NCI-H345 treated with DMSO at 0.1 percent for 48 hours (cell line): ENCODE measurements around the gene ARL2BP.
"Not testable (repeated sequence)": the region's sequence is repeated elsewhere in the genome, so short reads cannot be mapped to it uniquely, and the experiment has no call there.

Source experiments
- DNase-seq: peaks from one replicate; lab custom pipeline; 2025; ENCODE audit not compliant: unreplicated experiment; lab: John Stamatoyannopoulos, UW

ARL2BP gene

DNA sequence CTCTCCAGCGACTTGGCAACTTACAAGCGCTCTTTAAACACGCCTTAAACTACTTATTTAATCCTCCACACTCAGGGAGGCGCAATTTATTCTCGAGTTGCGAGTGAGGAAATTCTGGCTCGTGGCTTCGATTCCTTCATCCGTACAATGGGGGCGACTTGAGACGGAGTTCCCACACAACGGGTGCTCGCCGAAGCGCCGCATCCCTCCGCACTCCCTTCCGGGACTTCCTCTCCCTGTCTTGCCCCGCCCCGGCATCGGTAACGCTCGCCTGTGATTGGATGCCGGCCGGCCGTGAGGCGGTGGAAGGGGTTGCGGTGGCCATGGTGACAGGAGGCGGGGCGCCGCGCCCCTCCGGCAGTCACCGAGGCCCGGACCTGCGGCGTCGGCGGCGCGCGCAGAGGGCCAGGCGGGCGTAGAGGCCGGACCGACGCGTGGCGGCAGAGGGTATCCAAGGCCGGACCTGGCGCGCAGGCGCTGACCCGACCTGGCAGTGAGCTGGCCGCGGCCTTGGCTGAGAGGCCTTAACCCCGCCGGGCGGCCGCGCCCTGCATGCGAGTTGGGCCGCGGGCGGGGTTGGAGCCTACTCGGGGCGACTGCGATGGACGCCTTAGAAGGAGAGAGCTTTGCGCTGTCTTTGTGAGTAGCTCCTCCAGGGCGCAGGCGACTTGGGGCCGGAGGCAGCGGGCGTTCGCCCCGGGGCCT, at the start of gene ARL2BP:
Gene ARL2BP (plus strand): TSS at position 493 of the 705 bp plus-strand sequence. CDS start 109 bp downstream, at position 602.
- DNase-seq: peak; percentile 65

DNA sequence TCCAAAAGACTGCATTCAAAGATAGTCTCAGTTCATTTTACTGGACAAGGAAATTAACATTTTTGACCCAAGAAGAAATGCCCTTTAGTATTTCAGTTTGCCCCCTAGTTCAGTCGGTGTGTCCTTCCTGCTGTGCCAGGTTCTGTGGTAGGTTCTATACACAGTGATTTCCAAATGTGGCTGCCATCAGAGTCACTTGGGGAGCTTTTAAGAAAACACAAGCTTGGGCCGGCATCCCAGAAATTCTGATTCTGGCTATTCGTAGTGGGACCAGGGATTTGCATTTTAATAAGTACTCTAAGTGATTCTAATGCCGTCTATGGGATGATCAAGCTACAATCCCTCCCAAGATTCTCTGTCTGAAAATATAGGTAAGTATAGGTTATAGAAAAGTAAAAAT, 48.8 kb upstream of the ARL2BP start:
- no peak for DNase-seq

DNA sequence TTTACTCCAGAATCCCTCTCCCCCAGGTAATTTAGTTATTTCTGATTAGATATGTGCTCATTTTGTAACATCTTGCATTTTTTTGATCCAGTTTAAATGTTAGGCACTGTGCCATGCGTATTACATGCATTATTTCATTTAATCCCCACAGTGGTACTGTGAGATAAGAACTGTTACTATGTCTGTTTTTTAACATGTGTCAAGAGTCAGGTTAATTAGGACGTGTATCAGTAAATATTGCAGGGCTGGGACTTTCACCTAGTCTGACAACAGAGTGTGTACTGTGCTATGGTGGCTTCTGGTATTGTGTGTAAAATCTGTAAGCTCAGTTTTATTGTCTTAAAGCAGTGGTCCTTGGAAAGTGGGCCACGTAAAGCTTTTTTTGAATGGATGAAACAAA, 48.3 kb upstream of the ARL2BP start:
- DNase-seq: no peak

DNA sequence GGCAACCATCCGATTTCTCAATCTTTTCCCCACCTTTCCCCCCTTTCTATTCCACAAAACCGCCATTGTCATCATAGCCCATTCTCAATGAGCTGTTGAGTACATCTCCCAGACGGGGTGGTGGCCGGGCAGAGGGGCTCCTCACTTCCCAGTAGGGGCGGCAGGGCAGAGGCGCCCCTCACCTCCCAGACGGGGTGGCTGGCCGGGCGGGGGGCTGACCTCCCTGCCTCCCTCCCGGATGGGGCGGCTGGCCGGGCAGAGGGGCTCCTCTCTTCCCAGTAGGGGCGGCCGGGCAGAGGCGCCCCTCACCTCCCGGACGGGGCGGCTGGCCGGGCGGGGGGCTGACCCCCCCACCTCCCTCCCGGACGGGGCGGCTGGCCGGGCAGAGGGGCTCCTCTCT, 44.7 kb upstream of the ARL2BP start:
- not testable (repeated sequence) for DNase-seq

DNA sequence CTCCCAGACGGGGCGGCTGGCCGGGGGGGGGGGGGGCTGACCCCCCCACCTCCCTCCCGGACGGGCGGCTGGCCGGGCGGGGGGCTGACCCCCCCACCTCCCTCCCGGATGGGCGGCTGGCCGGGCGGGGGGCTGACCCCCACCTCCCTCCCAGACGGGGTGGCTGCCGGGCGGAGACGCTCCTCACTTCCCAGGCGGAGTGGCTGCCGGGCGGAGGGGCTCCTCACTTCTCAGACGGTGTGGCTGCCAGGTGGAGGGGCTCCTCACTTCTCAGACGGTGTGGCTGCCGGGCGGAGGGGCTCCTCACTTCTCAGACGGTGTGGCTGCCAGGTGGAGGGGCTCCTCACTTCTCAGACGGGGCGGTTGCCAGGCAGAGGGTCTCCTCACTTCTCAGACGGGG, 44.1 kb upstream of the ARL2BP start:
- DNase-seq: not testable (repeated sequence)

DNA sequence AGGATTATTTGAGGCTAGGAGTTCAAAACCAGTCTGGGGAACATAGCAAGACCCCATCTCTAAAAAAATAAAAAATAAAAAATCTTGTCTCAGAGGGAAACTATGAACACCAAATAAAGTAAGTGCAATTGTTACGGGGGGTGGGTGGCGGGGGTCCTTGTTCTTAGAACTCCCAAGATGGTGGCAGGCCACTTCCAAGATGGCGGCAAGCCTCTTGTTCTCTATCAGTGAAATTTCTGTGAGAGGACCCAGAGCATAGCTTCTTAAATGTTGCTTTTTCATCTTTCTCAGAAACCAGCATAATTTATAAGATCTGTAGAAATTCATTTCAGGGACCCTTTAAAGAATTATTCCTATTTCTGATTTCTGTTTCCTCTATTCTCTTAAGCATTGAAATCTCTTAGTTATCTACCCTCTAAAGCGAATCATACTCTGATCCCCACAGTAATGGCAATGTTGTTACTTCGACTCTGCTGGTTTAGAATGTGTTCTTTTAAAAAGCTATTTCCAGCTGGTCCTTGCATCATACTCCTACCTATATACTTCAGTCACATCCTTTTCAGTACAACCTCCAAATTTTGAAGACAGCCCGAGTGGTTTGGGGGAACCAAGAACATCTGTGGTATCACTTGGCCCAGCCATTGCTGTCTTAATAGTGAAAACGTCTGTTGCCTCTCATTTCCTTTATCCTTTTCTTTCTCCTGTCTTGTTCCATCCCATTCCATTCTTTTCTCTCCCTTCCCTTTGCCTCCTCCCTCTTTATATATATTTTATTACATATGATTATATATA, 42.8 kb upstream of the ARL2BP start:
- DNase-seq: no peak

DNA sequence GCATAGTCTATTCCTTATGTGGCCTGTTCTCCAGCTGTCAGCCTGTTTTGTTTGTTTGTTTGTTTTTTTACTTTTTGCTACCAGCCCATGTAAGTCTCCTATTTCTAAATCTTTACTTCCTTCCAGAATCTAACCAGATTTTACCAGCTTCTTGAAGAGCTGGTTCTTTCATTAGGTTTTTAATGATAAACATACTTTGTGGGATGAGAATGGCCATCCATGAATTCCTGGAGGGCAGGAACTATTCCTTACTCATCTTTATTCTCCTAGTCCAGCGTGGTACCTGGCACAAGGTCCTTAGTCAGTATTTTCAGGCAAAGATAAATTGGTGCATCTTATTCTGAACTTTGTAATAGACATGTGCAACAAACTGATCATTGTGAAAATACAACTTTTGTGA, 41.6 kb upstream of the ARL2BP start:
- DNase-seq: no peak

DNA sequence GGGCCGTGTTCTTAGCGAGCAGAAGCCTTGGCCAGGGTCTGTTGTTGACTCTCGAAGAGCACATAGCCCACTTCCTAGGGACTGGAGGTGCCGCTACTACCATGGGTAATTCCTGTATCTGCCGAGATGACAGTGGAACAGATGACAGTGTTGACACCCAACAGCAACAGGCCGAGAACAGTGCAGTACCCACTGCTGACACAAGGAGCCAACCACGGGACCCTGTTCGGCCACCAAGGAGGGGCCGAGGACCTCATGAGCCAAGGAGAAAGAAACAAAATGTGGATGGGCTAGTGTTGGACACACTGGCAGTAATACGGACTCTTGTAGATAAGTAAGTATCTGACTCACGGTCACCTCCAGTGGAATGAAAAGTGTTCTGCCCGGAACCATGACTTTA, 40.4 kb upstream of the ARL2BP start:
- DNase-seq: no peak

DNA sequence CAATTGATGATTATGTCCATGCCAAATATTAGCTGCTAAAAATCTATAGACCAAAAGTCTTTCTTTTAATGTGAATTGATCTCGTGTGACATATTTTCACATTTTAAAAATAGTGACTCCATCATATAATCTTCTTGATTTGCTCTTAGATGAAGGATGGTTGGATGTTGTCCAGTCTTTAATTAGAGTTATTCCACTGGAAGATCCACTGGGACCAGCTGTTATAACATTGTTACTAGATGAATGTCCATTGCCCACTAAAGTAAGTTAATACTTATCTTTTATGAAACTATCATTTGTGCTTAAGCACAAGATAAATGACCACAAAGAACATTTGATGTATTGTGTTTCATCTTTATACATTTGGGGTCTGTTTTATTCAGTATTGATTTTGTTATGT, 36.1 kb upstream of the ARL2BP start:
- no peak for DNase-seq

DNA sequence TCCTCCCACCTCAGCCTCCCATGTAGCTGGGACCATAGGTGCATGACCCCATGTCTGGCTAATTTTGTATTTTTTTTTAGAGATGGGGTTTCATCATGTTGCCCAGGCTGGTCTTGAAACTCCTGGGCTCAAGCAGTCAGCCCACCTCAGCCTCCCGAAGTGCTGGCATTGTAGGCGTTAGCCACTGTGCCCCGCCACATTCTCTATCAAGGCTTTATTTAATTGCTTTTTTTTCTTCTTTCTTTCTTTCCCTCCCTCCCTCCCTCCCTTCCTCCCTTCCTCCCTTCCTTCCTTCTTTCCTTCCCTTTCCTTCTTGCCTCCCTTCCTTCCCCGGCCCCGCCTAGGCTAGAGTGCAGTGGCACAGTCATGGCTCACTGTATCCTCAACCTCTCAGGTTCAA, 35.3 kb upstream of the ARL2BP start:
- no peak for DNase-seq

DNA sequence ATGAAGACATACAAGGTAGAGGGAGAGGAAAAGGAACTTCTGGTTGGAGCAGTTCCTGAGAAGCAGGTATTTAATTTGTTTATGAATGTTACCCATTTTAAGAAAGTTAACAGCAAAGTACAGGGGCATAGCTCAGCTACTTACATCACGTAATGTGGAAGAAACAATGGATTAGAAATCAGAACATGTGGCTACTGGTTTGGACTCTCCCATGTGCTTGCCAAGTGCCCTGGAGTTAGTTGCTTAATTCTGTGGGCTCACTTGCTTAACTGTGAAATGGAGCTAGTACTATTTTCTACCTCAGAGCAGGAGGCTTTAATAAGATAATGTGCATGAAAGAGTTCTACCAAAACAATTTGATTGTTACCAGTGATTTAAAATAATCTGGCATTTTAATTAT, 31.6 kb upstream of the ARL2BP start:
- DNase-seq: no peak

DNA sequence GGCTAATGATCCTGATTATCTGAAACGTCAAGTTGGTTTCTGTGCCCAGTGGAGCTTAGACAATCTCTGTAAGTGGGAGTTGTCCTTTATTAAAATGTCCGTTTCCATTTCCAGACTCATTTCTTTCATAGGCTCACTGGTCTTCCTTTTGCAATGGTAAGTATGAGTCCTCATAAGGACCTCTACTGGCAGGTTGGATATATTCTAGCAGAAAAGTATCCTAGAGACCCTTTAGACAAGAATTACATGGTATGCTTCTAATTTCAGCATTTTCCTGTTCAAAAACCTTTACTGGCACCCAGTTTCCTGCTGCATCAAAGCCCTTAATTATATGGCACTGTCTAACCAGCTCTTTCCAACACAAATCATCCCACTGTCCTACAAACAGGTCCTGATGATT, 28.1 kb upstream of the ARL2BP start:
- DNase-seq: no peak

DNA sequence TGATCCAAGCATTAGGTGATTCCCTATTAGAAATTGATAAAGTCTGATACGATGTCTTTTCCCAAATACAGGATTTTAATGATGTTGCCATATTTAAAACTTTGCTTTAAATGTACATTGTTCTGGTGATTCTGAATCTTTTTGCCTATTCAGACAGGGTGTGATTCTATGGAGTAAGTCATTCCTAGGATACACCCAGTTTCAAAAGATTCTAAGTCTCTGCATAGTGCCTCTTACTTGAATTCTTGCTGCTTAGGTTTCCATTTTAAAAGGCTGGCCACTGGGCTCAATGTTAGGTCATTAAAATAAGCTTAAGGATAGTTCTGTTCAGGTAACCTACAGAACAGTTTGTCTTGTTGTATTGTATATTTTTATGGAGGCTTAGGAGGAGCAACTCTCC, 22.0 kb upstream of the ARL2BP start:
- no peak for DNase-seq

DNA sequence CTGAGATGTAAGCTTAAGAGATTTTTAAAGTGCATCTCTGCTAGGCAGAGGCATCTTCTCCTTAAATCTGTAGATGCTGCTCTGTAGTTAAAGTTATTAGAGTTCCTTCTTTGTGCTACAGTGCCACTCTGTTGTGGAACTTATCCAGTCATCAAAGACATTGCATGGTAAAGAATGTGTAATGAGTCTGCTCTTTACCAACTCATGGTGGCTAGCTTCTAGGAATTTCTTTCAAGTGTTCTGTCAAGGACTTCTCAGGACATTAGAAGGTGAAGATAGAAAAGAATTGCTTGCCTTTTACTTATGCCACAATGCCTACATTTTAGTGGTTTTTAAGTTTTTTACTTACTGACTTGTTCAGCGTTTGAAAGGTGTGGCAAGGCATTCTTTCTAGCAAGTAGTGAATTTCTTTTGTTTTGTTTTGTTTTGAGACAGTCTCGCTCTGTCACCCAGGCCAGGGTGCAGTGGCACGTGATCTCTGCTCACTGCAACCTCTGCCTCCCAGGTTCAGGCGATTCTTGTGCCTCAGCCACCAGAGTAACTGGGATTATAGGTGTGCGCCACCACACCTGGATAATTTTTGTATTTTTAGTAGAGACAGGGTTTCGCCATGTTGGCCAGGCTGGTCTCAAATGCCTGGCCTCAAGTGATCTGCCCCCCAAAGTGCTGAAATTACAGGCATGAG, 20.3 kb upstream of the ARL2BP start:
- no peak for DNase-seq

DNA sequence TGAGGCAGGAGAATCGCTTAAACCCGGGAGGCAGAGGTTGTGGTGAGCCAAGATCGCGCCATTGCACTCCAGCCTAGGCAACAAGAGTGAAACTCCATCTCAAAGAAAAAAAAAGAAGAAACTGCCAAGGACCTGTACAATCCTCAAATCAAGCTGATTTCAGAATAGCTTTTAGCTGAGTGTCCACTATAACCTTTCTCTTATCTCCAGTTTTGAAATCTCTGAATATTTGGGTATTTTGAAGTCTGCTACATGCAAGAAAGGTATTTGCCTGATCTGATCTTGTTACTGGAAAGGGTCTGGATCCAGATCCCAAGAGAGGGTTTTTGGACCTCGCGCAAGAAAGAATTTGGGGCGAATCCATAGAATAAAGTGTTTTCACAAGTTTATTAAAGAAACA, 19.1 kb upstream of the ARL2BP start:
- no peak for DNase-seq

DNA sequence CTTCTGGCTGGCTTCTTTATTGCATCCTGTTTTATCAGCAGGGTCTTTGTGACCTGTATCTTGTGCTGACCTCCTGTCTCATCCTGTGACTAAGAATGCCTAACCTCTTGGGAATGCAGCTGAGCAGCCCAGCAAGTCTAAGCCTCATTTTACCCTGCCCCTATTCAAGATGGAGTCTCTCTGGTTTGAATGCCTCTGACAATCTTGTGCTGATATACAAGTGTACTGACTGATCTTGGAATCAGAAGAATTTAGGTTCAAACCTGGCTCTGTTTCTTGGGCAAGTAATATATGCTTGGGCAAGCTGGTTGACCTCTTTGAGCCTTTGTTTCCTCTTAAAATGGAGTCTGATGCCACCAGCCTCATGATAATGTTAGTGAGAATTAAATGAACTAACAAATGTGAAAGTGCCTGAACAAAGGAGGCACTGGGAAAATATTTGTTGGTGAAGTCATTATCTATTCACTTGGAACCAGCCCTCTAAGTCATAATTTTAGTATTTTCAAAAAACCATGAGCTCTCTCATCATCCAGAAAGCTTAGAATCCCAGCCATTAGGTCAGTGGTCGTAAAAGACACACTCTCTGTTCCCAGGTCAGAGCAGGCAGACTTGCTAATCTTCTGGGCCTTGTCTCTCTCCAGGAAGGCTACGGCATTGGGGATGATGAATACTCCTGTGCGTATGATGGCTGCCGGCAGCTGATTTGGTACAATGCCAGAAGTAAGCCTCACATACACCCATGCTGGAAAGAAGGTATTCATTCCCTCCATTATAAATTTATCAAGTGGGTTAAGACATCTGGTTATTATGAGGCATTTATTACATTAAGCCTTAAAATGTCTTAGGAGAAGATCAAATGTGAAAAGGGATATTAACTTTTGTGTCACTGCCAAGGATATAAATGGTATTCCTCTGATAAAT, 18.1 kb upstream of the ARL2BP start:
- no peak for DNase-seq

DNA sequence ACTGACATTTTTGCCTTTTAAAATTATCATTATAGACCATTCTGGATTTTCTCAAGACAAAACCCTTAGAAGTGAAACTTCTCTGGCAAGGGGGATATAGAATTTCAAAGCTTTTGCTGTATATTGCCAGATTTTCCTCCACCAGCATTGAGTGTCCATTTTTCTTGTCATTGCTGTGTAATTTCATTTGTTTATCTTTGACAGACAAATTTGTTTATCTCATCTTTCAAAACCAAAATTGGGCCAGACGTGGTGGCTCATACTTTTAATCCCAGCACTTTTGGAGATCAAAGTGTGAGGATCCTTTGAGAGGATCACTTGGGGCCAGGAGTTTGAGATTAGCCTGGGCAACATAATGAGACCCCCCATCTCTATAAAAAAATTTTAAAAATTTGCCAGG, 16.0 kb upstream of the ARL2BP start:
- DNase-seq: no peak

DNA sequence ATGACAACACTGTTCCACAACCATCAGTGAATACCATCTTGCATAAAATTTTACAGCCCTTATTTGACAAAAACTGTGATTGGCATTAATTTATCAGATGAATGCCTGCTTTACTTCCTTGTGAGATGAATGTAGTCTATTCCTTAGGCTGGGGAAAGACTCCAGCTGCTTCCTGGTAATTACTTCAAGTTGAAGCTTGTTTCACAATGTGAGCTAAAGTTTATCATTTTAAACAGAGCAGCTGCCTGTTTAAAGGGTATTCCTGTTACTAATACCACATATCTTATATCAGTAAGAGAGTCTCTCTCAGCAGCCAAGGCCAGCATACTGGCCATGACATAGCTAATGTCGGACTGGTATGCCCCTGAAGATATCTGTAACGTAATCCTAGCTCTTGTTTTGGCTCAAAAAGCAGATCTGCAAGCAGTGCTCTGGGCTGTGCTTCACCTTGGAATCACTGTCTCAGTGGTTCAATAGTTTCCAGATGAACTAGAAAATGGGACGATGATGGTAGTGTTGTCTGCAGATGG, 13.2 kb upstream of the ARL2BP start:
- no peak for DNase-seq

DNA sequence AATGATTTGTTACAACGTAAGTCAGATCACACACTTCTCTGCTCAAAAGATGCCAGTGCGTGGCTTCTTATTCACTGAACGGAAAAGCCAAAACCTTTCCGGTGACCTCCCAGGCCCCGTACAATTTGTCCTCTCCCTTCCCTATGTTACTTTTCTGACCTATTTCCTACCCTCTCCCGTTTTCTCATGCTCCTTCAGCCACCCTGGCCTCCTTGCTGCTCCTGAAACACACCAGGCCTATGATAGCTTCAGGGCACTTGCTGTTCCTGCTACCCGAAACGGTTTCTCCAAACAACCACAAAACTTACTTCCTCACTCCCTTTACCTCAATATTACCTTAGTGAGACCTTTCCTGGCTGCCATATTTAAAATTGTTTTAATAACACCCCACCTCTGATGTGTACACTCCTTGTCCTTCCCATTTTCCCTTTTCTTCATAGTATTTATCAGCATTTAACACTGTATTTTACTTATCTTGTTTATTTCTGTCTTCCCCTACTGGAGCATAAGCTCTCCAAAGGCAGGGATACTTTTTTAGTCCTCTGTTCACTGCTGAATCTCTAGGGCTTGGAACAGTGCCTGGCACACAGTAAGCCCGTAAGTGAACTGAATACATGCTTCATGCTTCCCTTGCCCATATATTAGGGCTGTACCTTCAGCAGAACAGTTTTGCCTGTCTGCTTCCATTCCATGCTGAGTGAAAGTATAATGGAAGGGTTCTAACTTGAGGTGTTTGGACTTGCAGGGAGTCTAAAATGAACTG, 10.9 kb upstream of the ARL2BP start:
- DNase-seq: no peak

DNA sequence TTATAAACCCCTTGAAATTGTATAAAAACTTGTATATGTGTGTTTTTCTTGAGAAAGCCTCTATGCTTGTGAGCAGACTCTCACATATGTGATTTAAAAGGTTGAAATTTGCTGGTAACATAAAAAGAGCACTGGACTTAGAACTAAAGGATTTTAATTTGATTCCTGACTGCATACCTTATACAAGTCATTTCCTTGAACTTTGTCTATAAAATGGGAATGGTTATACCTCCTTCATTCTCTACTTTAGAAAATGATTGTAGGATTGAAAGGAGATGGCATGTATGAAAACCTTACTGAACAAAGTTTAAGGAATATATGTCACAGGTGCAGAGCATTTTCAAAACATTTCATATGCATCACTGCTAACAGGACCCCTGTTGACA, 10.4 kb upstream of the ARL2BP start:
- no peak for DNase-seq
